Measurements from ENCODE around the gene EPHB1. TPM values are rescaled to one million over a fixed set of nuclear protein-coding genes. Genes with fewer than 3 reads are reported as not detected.

EPHB1 gene
- total RNA-seq, 2 donors from 2014 or later: 2.3 to 21.2 TPM

- no peak overlapping the region for H3K27ac ChIP-seq
Observed at GRCh38 chr3:134896696-134897095, 101.6 kb downstream of the EPHB1 start.

GRCh38 chr3:134897391-134898141, 102.5 kb downstream of the EPHB1 start:
- intact Hi-C loops (cut with DNase I): no loop called here

More at GRCh38 chr3:134896696-134897095, 101.6 kb downstream of the EPHB1 start:
- 93% methylated on average over 8 of the region's 8 CpGs for WGBS
- no peak for TF ChIP-seq CTCF (IDR thresholded peaks at IDR 0.05)
- no peak for TF ChIP-seq POLR2A (IDR thresholded peaks at IDR 0.05)
- no peak for TF ChIP-seq POLR2AphosphoS5 (IDR thresholded peaks at IDR 0.05)
- Histone ChIP-seq H3K4me3 (no peak overlapping the region), H3K36me3 (no peaks in the 10 kb centered on the region), H3K27me3 (replicated peaks; ENCODE audit: insufficient read depth) (no peaks in the 10 kb centered on the region), H3K4me1 (replicated peaks) (no peaks in the 10 kb centered on the region), H3K9me3 (no peaks in the 10 kb centered on the region)
- intact Hi-C loops (cut with DNase I): no loop called here
- DNase-seq (ENCODE audit: low spot score): no peak

GRCh38 chr3:134898181-134898754, 103.2 kb downstream of the EPHB1 start:
- 86% methylated on average over 7 of the region's 7 CpGs for WGBS
- no peak for TF ChIP-seq CTCF (IDR thresholded peaks at IDR 0.05)
- no peak for TF ChIP-seq POLR2A (IDR thresholded peaks at IDR 0.05)
- TF ChIP-seq POLR2AphosphoS5 (IDR thresholded peaks at IDR 0.05): no peak
- no peaks in the 10 kb centered on the region for H3K27me3 ChIP-seq (replicated peaks; ENCODE audit: insufficient read depth)
- intact Hi-C loops (cut with DNase I): no loop called here
- H3K4me3 ChIP-seq: no peak overlapping the region
- H3K4me1 ChIP-seq (replicated peaks): no peaks in the 10 kb centered on the region
- no peaks in the 10 kb centered on the region for H3K9me3 ChIP-seq
- no peaks in the 10 kb centered on the region for H3K36me3 ChIP-seq
- no peak for DNase-seq (ENCODE audit: low spot score)
- H3K27ac ChIP-seq: no peak overlapping the region

More at GRCh38 chr3:134897391-134898141, 102.5 kb downstream of the EPHB1 start:
- 91% methylated on average over 10 of the region's 10 CpGs for WGBS
- H3K9me3 ChIP-seq: no peaks in the 10 kb centered on the region
- no peak for DNase-seq (ENCODE audit: low spot score)
- H3K27ac ChIP-seq: no peak overlapping the region
- no peaks in the 10 kb centered on the region for H3K27me3 ChIP-seq (replicated peaks; ENCODE audit: insufficient read depth)
- TF ChIP-seq CTCF (IDR thresholded peaks at IDR 0.05) (no peak), POLR2A (IDR thresholded peaks at IDR 0.05) (no peak), POLR2AphosphoS5 (IDR thresholded peaks at IDR 0.05) (no peak)
- H3K4me3 ChIP-seq: no peak overlapping the region
- H3K36me3 ChIP-seq: no peaks in the 10 kb centered on the region
- H3K4me1 ChIP-seq (replicated peaks): no peaks in the 10 kb centered on the region

GRCh38 chr3:134899786-134900185, 104.7 kb downstream of the EPHB1 start:
- H3K4me3 ChIP-seq: no peak overlapping the region
- WGBS: 96% methylated on average over 1 of the region's 1 CpG
- TF ChIP-seq POLR2AphosphoS5 (IDR thresholded peaks at IDR 0.05): no peak

GRCh38 chr3:134900482-134900881, 105.4 kb downstream of the EPHB1 start:
- no peaks in the 10 kb centered on the region for H3K9me3 ChIP-seq
- no peaks in the 10 kb centered on the region for H3K4me1 ChIP-seq (replicated peaks)
- WGBS: 82% methylated on average over 1 of the region's 1 CpG
- H3K27ac ChIP-seq: no peak overlapping the region
- DNase-seq (ENCODE audit: low spot score): no peak
- no peak overlapping the region for H3K4me3 ChIP-seq
- no peaks in the 10 kb centered on the region for H3K36me3 ChIP-seq
- no peak for TF ChIP-seq POLR2A (IDR thresholded peaks at IDR 0.05)
- intact Hi-C loops (cut with DNase I): no loop called here
- no peaks in the 10 kb centered on the region for H3K27me3 ChIP-seq (replicated peaks; ENCODE audit: insufficient read depth)

More at GRCh38 chr3:134899786-134900185, 104.7 kb downstream of the EPHB1 start:
- no peak overlapping the region for H3K27ac ChIP-seq
- DNase-seq (ENCODE audit: low spot score): no peak
- H3K4me1 ChIP-seq (replicated peaks): no peaks in the 10 kb centered on the region
- no peaks in the 10 kb centered on the region for H3K9me3 ChIP-seq
- intact Hi-C loops (cut with DNase I): no loop called here
- no peaks in the 10 kb centered on the region for H3K36me3 ChIP-seq
- H3K27me3 ChIP-seq (replicated peaks; ENCODE audit: insufficient read depth): no peaks in the 10 kb centered on the region
